HG03558 (cell line): ENCODE data around the gene QDPR.
"Not testable (repeated sequence)": the region's sequence is repeated elsewhere in the genome, so short reads cannot be mapped to it uniquely, and the experiment has no call there.

ENCODE experiments used
- ATAC-seq: cut with Tn5 transposase; IDR thresholded peaks from one replicate; pipeline ENCODE4 v1.9.1; 2021; ENCODE audit warnings: moderate number of reproducible peaks; ENCODE audit not compliant: unreplicated experiment; ENCODE audit errors: extremely low read depth

The QDPR gene

GRCh38 chr4:17511950-17512795 is at the start of gene QDPR:
Gene QDPR (minus strand): TSS chr4:17512090. CDS start chr4:17512054, 36 bp downstream.
- peak; percentile 99 for ATAC-seq

- ATAC-seq = no peak
Observed at GRCh38 chr4:17561195-17561909, 49.5 kb upstream of the QDPR start.

DNA sequence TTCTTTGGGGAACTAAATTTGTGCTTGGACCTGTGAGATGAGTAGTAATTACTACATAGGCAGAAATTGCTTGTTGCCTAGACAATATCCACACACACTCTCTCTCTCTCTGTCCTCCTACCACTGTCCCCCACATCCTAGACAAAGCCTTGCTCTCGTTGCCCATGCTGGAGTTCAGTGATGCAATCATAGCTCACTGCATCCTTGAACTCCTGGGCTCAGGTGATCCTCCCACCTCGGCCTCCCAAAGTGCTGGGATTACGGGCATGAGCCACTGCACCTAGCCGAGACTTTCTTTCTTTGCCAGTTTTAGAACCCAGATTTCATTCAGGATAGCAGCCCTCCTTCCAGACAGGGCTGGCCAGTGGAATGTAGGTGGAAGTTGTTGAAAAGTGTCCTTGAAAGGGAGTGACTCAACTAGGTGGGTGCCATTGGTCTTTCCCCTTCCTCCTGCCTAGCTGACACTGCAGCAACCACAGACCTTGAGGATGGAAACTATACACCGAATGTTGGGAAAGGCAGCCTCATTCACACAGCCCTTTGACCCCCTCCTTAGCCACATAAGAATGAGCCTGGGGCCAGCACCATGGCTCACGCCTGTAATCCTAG is 48.3 kb upstream of the QDPR start:
- ATAC-seq = no peak

- no peak for ATAC-seq
Observed at GRCh38 chr4:17559709-17560048, 47.8 kb upstream of the QDPR start.

- ATAC-seq = no peak
Observed at GRCh38 chr4:17558941-17559708, 47.2 kb upstream of the QDPR start.

GRCh38 chr4:17557880-17558279 is 46.0 kb upstream of the QDPR start:
- no peak for ATAC-seq

DNA sequence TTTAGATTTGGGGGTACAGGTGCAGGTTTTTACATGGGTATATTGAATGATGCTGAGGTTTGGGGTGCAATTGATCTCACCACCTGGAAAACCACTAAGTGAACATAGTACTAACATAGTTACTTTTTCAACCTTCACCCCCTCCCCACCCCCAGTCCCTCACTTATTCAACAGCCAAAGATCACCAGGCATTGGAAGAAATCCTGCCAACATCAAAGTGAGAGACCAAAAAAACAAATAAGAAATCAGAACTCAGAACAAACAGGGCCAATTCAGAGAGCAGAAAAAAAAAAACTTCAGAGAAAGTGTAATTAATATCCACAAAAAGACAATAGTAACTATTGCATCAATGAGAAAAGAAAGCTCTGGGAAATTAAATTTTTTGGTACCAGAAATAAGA is 44.6 kb upstream of the QDPR start:
- ATAC-seq = no peak

- ATAC-seq = no peak
Observed at GRCh38 chr4:17554568-17554967, 42.7 kb upstream of the QDPR start.

GRCh38 chr4:17552427-17552826 is 40.5 kb upstream of the QDPR start:
- ATAC-seq = no peak

- ATAC-seq = no peak
Observed at GRCh38 chr4:17550549-17550948, 38.7 kb upstream of the QDPR start.

DNA sequence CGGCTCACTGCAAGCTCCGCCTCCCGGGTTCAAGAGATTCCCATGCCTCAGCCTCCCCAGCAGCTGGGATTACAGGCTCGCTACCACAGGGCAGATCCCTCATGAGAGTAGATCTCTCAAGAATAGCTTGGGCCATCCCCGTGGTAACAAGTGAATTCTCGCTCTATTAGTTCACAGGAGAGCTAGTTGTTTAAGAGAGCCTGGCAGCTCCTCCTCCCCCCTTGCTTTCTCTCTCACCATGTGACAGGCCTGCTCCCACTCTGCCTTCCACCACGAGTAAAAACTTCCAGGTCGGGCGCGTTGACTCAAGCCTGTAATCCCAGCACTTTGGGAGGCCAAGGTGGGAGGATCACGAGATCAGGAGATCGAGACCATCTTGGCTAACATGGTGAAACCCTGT is 34.8 kb upstream of the QDPR start:
- no peak for ATAC-seq

GRCh38 chr4:17546222-17546621 is 34.3 kb upstream of the QDPR start:
- no peak for ATAC-seq

DNA sequence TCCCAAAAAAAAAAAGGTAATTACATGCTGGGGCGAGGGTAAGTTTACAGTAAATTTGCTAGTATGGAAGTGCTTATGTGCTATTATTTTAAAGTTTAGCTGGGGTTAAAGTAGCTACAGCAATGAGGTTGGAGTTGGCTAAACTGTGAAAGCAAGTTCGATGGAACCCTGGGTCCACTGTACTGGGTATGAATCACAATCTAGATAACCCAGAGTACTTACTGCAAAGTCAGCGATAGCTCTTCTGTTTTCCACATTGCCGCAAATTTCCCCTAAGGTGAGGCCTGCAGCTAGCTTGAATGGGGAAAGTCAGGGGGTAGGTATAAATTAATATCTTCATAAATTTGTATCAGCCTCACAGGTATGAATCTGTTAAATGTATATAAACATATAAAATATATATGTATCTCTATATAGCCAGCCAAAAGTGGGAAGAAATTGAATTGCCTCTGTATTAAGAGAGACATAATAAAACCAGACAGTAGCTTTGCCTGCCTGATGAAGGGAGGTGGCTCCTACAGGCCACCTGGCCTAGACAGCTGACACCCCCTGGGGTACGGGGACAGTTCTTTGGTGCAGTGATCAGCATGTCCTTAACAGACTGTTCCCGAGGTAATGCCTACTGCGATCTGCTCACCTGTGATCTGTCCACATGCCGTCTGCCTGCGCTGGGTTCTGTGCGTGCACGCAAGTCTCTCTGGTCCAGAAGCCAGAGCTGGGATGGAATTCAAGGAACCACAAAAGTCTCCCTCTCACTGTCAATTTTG is 33.7 kb upstream of the QDPR start:
- ATAC-seq = no peak

DNA sequence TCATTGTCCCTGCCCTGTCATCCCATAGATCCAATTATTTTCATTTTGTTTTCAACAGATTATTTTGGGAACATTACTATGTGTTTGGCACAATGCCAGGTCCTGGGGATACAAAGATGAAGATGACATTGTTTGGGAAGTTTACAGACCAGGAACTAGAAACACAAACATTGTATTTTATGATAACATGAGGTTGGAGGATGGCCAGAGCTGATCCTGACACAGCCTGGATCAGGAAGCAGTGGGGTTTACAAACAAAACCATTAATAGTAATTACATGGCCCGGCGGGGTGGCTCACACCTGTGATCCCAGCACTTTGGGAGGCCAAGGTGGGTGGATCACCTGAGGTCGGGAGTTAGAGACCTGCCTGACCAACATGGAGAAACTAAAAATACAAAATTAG is 32.9 kb upstream of the QDPR start:
- no peak for ATAC-seq

GRCh38 chr4:17544205-17544604 is 32.3 kb upstream of the QDPR start:
- ATAC-seq = no peak

DNA sequence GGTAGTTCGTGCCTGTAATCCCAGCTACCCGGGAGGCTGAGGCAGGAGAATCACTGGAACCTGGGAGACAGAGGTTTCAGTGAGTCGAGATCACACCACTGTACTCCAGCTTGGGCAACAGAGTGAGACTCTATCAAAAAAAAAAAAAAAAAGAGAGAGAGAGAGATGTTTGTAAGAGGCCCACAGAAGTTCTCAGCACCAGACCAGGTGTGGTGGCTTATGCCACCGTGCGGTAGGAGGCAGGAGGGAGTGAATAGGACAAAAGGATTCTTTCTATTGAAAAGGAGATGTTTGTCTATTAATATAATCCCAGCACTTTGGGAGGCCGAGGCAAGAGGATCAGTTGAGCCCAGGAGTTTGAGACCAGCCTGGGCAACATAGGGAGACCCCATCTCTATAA is 25.2 kb upstream of the QDPR start:
- not testable (repeated sequence) for ATAC-seq

DNA sequence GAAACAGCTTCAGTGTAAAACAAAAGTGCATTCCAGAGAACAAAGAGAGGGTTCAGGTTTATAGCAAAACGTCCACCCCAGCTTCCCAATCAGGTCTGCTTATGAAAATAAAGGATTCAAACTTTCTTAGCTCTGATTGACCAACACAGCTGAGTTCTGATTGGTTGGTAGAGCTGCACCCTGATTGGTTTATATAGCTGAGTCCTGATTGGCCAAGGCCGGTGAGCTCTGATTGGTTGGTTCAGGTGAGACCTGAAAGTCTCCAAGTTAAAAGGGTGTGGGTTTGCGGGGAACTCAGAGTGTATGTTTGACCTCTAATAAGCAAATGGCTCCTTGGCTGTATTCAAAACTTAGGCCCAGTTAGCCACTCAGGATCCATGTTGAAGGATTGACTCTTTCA is 24.0 kb upstream of the QDPR start:
- no peak for ATAC-seq

DNA sequence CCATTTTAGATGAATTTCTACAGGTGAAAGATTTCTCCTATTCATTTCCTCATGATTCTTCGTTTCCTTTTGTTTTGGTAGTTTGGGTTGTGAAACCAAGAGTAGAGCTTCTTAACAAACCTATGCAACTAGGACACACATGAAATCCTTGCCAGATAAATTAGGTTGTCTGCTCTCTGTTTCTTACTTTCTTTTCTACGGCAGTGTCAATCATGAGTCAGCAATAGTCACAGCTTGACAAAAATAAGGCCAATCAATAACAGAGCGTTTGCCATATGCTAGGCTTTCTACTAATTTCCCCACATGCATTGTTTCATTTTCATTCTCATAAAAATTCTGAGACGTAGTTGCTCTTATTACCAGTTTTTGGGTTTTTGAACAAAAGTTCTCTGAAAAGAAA is 23.4 kb upstream of the QDPR start:
- no peak for ATAC-seq

DNA sequence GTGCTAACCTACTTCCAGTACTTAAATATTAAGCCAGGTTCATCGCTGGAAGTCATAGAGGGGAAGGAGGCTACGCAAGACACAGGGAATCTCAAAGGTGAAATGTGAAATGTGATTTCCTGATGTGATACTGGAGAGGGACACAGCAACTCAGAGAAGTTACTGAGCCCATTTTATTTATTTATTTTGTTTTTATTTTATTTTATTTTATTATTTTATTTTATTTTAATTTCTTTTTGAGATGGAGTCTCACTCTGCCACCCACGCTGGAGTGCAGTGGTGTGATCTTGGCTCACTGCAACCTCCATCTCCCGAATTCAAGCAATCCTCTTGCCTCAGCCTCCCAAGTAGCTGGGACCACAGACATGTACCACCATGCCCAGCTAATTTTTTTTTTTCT is 22.8 kb upstream of the QDPR start:
- no peak for ATAC-seq
